Caco-2 (cell line): ENCODE results near the gene CAPZB. TPM values are rescaled to one million over a fixed set of nuclear protein-coding genes. Genes with fewer than 3 reads are reported as not detected.

Source experiments
- BruUV-seq: library from RNA; stranded (reverse); fragments of 400-500 nt; replicated peaks from 2 replicates; lab custom pipeline; 2021; lab: Mats Ljungman, UMichigan
- CTCF ChIA-PET: fragments of 300-600 bp; sonication (Branson Sonifier 250); formaldehyde crosslinking; loops from one replicate; lab custom pipeline; 2022; ENCODE audit warnings: antibody characterized with exemption; lab: Charles Lee
- POLR2A ChIA-PET: fragments of 300-600 bp; sonication (Branson Sonifier 250); formaldehyde crosslinking; loops from one replicate; lab custom pipeline; 2022; ENCODE audit warnings: antibody characterized with exemption; lab: Charles Lee
- DNase-seq, 2 experiments: peaks; one replicate each; pipeline versions ENCODE4 v3.0.0 to v3.0.0-alpha.2; 2020 to 2022
- H3K27me3 ChIP-seq: replicated peaks from 2 replicates; pipeline ENCODE4 v1.6.0; 2011; ENCODE audit warnings: low read length; ENCODE audit not compliant: control insufficient read depth, insufficient read depth
- H3K36me3 ChIP-seq: 2 replicates; pipeline ENCODE4 v1.5.1; 2011; ENCODE audit warnings: low read length; ENCODE audit not compliant: control insufficient read depth, insufficient read depth
- H3K4me1 ChIP-seq: fragments of 250-450 bp; sonication (Bioruptor Pico); 2 replicates; pipeline ENCODE4 v1.5.1; 2020; ENCODE audit warnings: mild to moderate bottlenecking
- H3K4me3 ChIP-seq: 2 replicates; pipeline ENCODE4 v1.5.1; 2011; ENCODE audit warnings: low read depth, mild to moderate bottlenecking, control low read depth, low read length
- H3K9me3 ChIP-seq: fragments of 250-450 bp; sonication (Bioruptor Pico); 2 replicates; pipeline ENCODE4 v1.5.1; 2020; ENCODE audit warnings: mild to moderate bottlenecking, moderate library complexity
- H3K27ac Mint-ChIP-seq: one replicate; pipeline ENCODE4 v1.8.0; 2022; ENCODE audit warnings: mixed read lengths; ENCODE audit not compliant: unreplicated experiment
- H3K27me3 Mint-ChIP-seq: one replicate; pipeline ENCODE4 v1.8.0; 2022; ENCODE audit warnings: mixed read lengths; ENCODE audit not compliant: insufficient read depth, unreplicated experiment
- H3K36me3 Mint-ChIP-seq: one replicate; pipeline ENCODE4 v1.8.0; 2022; ENCODE audit warnings: mild to moderate bottlenecking, mixed read lengths; ENCODE audit not compliant: insufficient read depth, unreplicated experiment
- H3K4me1 Mint-ChIP-seq: one replicate; pipeline ENCODE4 v1.8.0; 2022; ENCODE audit warnings: low read depth, mixed read lengths; ENCODE audit not compliant: unreplicated experiment
- H3K4me3 Mint-ChIP-seq: one replicate; pipeline ENCODE4 v1.8.0; 2022; ENCODE audit warnings: mild to moderate bottlenecking, moderate library complexity, mixed read lengths; ENCODE audit not compliant: unreplicated experiment
- H3K9me3 Mint-ChIP-seq: one replicate; pipeline ENCODE4 v1.8.0; 2022; ENCODE audit warnings: mixed read lengths; ENCODE audit not compliant: unreplicated experiment
- CTCF ChIP-seq, 2 experiments: fragments of 200-600 bp in 1 of 2; IDR thresholded peaks; 1 replicate in 1 of 2; 2 replicates in 1 of 2; pipeline versions ENCODE4 v1.5.1 to v1.8.0; 2011 to 2022; ENCODE audit warnings: antibody characterized with exemption in 1 of 2, control low read depth in 1 of 2, inconsistent platforms in 1 of 2, low read depth in 1 of 2, low read length in 1 of 2, mild to moderate bottlenecking in 1 of 2, moderate library complexity in 1 of 2; ENCODE audit not compliant: insufficient read depth in 1 of 2, severe bottlenecking in 1 of 2, unreplicated experiment in 1 of 2
- intact Hi-C: fragments of 100-400 bp; cut with micrococcal nuclease; formaldehyde crosslinking; loops from one replicate; pipeline ENCODE4 v1.10.0; 2022; ENCODE audit not compliant: unreplicated experiment
- total RNA-seq: library from RNA; stranded (reverse); gene quantifications from 2 replicates; pipeline ENCODE4 v1.2.3, GENCODE V29; 2022

Gene CAPZB
- total RNA-seq, 1 experiment from 2014 or later = 205 TPM

GRCh38 chr1:19294638-19295037 lies 190.7 kb downstream of the CAPZB start:
- intact Hi-C loops = no loop called here
- no peaks in the 10 kb centered on the region for H3K4me1 ChIP-seq
- no peak for TF ChIP-seq CTCF (IDR thresholded peaks at IDR 0.05; ENCODE audit: insufficient read depth in 1 of 2, low read depth in 1 of 2, low read length in 1 of 2, severe bottlenecking in 1 of 2, unreplicated experiment in 1 of 2)
- H3K9me3 ChIP-seq = peaks cover 13% of the 10 kb centered on the region; the same call in 1 of the 2 replicates
- Mint-ChIP-seq H3K4me1 (peaks cover 3% of the 10 kb centered on the region), H3K36me3 (no peaks in the 10 kb centered on the region), H3K4me3 (no peak overlapping the region), H3K9me3 (peaks cover 34% of the 10 kb centered on the region), H3K27me3 (no peaks in the 10 kb centered on the region), H3K27ac (no peak overlapping the region)
- BruUV-seq = no TSS peak
- no peaks in the 10 kb centered on the region for H3K27me3 ChIP-seq
- CTCF ChIA-PET = no interaction called here
- POLR2A ChIA-PET = no interaction called here
- no peak overlapping the region for H3K4me3 ChIP-seq
- DNase-seq = peak in 1 of 2 experiments; percentile 10
- H3K36me3 ChIP-seq = no peaks in the 10 kb centered on the region

DNA sequence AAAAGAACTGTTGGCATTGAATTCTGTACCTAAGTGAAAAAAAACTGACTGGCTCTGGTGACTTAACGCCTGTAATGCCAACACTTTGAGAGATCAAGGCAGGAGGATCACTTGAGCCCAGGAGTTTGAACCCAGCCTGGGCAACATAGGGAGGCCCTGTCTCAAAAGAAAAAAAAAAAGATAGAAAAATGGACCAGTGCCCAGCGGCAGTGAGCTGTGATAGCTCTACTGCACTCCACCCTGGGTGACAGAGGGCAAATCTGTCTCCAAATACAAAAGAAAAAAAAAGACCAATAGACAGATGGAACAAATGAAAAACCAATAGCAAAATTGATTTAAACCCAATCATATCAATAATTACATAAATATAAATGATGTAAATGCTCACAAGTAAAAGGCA lies 196.1 kb downstream of the CAPZB start:
- CTCF ChIA-PET = no interaction called here
- no peak for TF ChIP-seq CTCF (IDR thresholded peaks at IDR 0.05; ENCODE audit: insufficient read depth in 1 of 2, low read depth in 1 of 2, low read length in 1 of 2, severe bottlenecking in 1 of 2, unreplicated experiment in 1 of 2)
- Mint-ChIP-seq H3K27ac (no peak overlapping the region), H3K4me3 (peak overlapping the region; percentile 66), H3K36me3 (no peaks in the 10 kb centered on the region), H3K9me3 (peaks cover 15% of the 10 kb centered on the region), H3K27me3 (no peaks in the 10 kb centered on the region), H3K4me1 (peaks cover 10% of the 10 kb centered on the region)
- no peaks in the 10 kb centered on the region for H3K9me3 ChIP-seq
- DNase-seq = no peak
- no peaks in the 10 kb centered on the region for H3K4me1 ChIP-seq
- no TSS peak for BruUV-seq
- intact Hi-C loops = no loop called here
- POLR2A ChIA-PET = no interaction called here
- H3K4me3 ChIP-seq = peak overlapping the region; percentile 53
- H3K27me3 ChIP-seq = no peaks in the 10 kb centered on the region
- H3K36me3 ChIP-seq = no peaks in the 10 kb centered on the region

Other genes with a start within 250 kb of the CAPZB start
- gene EMC1, start 234.0 kb downstream of the CAPZB start, total RNA-seq = 48.8 and 51.5 TPM in 2 replicates
- gene MRTO4, start 233.7 kb downstream of the CAPZB start, total RNA-seq = 52.6 TPM in 2 replicates
- 2.4 and 2.8 TPM in 2 replicates for gene AKR7A3, start 196.8 kb downstream of the CAPZB start, total RNA-seq
- 55.4 and 56.7 TPM in 2 replicates for gene AKR7A2, start 173.4 kb downstream of the CAPZB start, total RNA-seq
- 22.0 and 24.0 TPM in 2 replicates for gene SLC66A1, start 173.2 kb downstream of the CAPZB start, total RNA-seq
- 23.0 and 24.0 TPM in 2 replicates for gene NBL1, start 158.8 kb upstream of the CAPZB start, total RNA-seq
- gene HTR6, start 179.3 kb upstream of the CAPZB start, total RNA-seq = not detected in 2 replicates